Measurements from ENCODE around the gene WDR35.

DNA sequence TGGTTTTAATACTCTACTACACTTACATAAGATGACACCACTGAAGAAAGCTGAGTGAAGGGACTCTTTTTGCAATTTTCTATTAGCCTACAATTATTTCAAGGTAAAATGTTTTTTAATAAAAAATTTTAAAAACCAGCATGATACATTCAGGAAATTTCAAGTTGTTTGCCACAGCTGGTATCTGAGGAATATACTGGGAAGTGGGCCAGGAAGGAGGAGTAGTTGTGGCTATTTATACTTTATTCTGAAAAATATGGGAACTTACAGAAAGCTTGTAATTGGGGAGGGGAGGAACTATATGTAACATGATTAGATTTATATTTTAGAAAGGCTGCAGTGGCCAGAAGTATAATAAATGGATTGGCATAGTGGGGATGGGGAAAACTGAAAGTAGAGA lies 40.8 kb downstream of the WDR35 start:
- TF ChIP-seq, protein P1, sequence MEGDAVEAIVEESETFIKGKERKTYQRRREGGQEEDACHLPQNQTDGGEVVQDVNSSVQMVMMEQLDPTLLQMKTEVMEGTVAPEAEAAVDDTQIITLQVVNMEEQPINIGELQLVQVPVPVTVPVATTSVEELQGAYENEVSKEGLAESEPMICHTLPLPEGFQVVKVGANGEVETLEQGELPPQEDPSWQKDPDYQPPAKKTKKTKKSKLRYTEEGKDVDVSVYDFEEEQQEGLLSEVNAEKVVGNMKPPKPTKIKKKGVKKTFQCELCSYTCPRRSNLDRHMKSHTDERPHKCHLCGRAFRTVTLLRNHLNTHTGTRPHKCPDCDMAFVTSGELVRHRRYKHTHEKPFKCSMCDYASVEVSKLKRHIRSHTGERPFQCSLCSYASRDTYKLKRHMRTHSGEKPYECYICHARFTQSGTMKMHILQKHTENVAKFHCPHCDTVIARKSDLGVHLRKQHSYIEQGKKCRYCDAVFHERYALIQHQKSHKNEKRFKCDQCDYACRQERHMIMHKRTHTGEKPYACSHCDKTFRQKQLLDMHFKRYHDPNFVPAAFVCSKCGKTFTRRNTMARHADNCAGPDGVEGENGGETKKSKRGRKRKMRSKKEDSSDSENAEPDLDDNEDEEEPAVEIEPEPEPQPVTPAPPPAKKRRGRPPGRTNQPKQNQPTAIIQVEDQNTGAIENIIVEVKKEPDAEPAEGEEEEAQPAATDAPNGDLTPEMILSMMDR (IDR thresholded peaks at IDR 0.05) = no peak
- TF ChIP-seq POLR2A (IDR thresholded peaks at IDR 0.05) = no peak

All from tibial nerve (tissue), 3 donors.